Caco-2 (cell line): Measurements from ENCODE around the gene RIOX2. TPM values are rescaled to one million over a fixed set of nuclear protein-coding genes. Genes with fewer than 3 reads are reported as not detected.

Experiments
- BruUV-seq: library from RNA; stranded (reverse); fragments of 400-500 nt; replicated peaks from 2 replicates; lab custom pipeline; 2021; lab: Mats Ljungman, UMichigan
- CTCF ChIA-PET: fragments of 300-600 bp; sonication (Branson Sonifier 250); formaldehyde crosslinking; loops from one replicate; lab custom pipeline; 2022; ENCODE audit warnings: antibody characterized with exemption; lab: Charles Lee
- POLR2A ChIA-PET: fragments of 300-600 bp; sonication (Branson Sonifier 250); formaldehyde crosslinking; loops from one replicate; lab custom pipeline; 2022; ENCODE audit warnings: antibody characterized with exemption; lab: Charles Lee
- DNase-seq, 2 experiments: peaks; one replicate each; pipeline versions ENCODE4 v3.0.0 to v3.0.0-alpha.2; 2020 to 2022
- H3K27me3 ChIP-seq: replicated peaks from 2 replicates; pipeline ENCODE4 v1.6.0; 2011; ENCODE audit warnings: low read length; ENCODE audit not compliant: control insufficient read depth, insufficient read depth
- H3K36me3 ChIP-seq: 2 replicates; pipeline ENCODE4 v1.5.1; 2011; ENCODE audit warnings: low read length; ENCODE audit not compliant: control insufficient read depth, insufficient read depth
- H3K4me1 ChIP-seq: fragments of 250-450 bp; sonication (Bioruptor Pico); 2 replicates; pipeline ENCODE4 v1.5.1; 2020; ENCODE audit warnings: mild to moderate bottlenecking
- H3K4me3 ChIP-seq: 2 replicates; pipeline ENCODE4 v1.5.1; 2011; ENCODE audit warnings: low read depth, mild to moderate bottlenecking, control low read depth, low read length
- H3K9me3 ChIP-seq: fragments of 250-450 bp; sonication (Bioruptor Pico); 2 replicates; pipeline ENCODE4 v1.5.1; 2020; ENCODE audit warnings: mild to moderate bottlenecking, moderate library complexity
- H3K27ac Mint-ChIP-seq: one replicate; pipeline ENCODE4 v1.8.0; 2022; ENCODE audit warnings: mixed read lengths; ENCODE audit not compliant: unreplicated experiment
- H3K27me3 Mint-ChIP-seq: one replicate; pipeline ENCODE4 v1.8.0; 2022; ENCODE audit warnings: mixed read lengths; ENCODE audit not compliant: insufficient read depth, unreplicated experiment
- H3K36me3 Mint-ChIP-seq: one replicate; pipeline ENCODE4 v1.8.0; 2022; ENCODE audit warnings: mild to moderate bottlenecking, mixed read lengths; ENCODE audit not compliant: insufficient read depth, unreplicated experiment
- H3K4me1 Mint-ChIP-seq: one replicate; pipeline ENCODE4 v1.8.0; 2022; ENCODE audit warnings: low read depth, mixed read lengths; ENCODE audit not compliant: unreplicated experiment
- H3K4me3 Mint-ChIP-seq: one replicate; pipeline ENCODE4 v1.8.0; 2022; ENCODE audit warnings: mild to moderate bottlenecking, moderate library complexity, mixed read lengths; ENCODE audit not compliant: unreplicated experiment
- H3K9me3 Mint-ChIP-seq: one replicate; pipeline ENCODE4 v1.8.0; 2022; ENCODE audit warnings: mixed read lengths; ENCODE audit not compliant: unreplicated experiment
- CTCF ChIP-seq, 2 experiments: fragments of 200-600 bp in 1 of 2; IDR thresholded peaks; 1 replicate in 1 of 2; 2 replicates in 1 of 2; pipeline versions ENCODE4 v1.5.1 to v1.8.0; 2011 to 2022; ENCODE audit warnings: antibody characterized with exemption in 1 of 2, control low read depth in 1 of 2, inconsistent platforms in 1 of 2, low read depth in 1 of 2, low read length in 1 of 2, mild to moderate bottlenecking in 1 of 2, moderate library complexity in 1 of 2; ENCODE audit not compliant: insufficient read depth in 1 of 2, severe bottlenecking in 1 of 2, unreplicated experiment in 1 of 2
- intact Hi-C: fragments of 100-400 bp; cut with micrococcal nuclease; formaldehyde crosslinking; loops from one replicate; pipeline ENCODE4 v1.10.0; 2022; ENCODE audit not compliant: unreplicated experiment
- total RNA-seq: library from RNA; stranded (reverse); gene quantifications from 2 replicates; pipeline ENCODE4 v1.2.3, GENCODE V29; 2022

Gene RIOX2
- total RNA-seq, 1 experiment from 2014 or later: 25.0 TPM

DNA sequence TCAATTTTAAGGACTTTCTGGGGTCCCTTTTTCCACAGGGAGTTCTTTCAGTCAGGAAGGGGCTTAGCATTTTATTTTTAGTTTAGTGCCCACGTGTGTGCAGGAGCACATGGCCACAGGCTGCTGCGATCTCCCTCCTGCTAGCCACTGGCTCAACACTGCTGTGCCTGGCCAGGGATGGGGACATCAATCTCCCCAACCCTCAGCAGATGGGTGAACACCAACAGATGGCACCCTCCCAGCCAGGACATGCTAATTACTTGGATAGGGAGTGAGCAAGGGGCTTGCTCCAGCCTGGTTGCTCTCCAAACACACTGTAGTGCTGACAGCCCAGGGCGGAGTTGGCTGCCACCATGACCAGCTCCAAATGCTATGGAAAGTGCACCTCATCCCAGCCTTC lies 7.4 kb upstream of the RIOX2 start:
- no peaks in the 10 kb centered on the region for H3K27me3 ChIP-seq
- no peaks in the 10 kb centered on the region for H3K9me3 ChIP-seq
- BruUV-seq: no TSS peak
- intact Hi-C loops: no loop called here
- Mint-ChIP-seq H3K4me1 (no peaks in the 10 kb centered on the region), H3K4me3 (no peak overlapping the region), H3K9me3 (no peaks in the 10 kb centered on the region), H3K27ac (no peak overlapping the region), H3K36me3 (no peaks in the 10 kb centered on the region), H3K27me3 (no peaks in the 10 kb centered on the region)
- ChIA-PET POLR2A (no interaction called here), CTCF (no interaction called here)
- no peak for DNase-seq
- no peak overlapping the region for H3K4me3 ChIP-seq
- no peaks in the 10 kb centered on the region for H3K4me1 ChIP-seq
- H3K36me3 ChIP-seq: no peaks in the 10 kb centered on the region
- TF ChIP-seq CTCF (IDR thresholded peaks at IDR 0.05; ENCODE audit: insufficient read depth in 1 of 2, low read depth in 1 of 2, low read length in 1 of 2, severe bottlenecking in 1 of 2, unreplicated experiment in 1 of 2): no peak

DNA sequence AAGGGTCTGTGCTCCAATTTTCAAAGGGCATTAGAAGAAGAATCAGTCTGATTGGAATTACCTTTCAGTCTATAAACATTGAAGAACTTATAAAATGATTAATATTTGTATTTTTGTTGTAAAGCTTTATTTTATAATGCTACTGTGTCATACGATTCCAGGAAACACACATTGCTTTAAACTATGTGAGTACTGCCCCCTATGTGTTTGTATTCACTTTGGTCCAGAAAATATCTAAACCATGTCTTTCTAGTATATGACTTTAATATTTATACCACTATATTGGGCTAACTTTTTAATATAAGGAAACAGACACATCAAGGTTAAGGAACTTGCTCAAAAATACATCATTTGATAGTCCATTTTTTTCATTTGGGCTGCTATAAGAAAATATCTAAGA lies 3.2 kb upstream of the RIOX2 start:
- no peak overlapping the region for H3K4me3 ChIP-seq
- H3K4me1 ChIP-seq: peaks cover 15% of the 10 kb centered on the region
- intact Hi-C loops: no loop called here
- no peaks in the 10 kb centered on the region for H3K36me3 ChIP-seq
- no peaks in the 10 kb centered on the region for H3K27me3 Mint-ChIP-seq
- H3K9me3 Mint-ChIP-seq: no peaks in the 10 kb centered on the region
- peaks cover 7% of the 10 kb centered on the region for H3K4me1 Mint-ChIP-seq
- no peak for DNase-seq
- H3K9me3 ChIP-seq: no peaks in the 10 kb centered on the region
- H3K4me3 Mint-ChIP-seq: no peak overlapping the region
- H3K27ac Mint-ChIP-seq: no peak overlapping the region
- BruUV-seq: no TSS peak
- no peaks in the 10 kb centered on the region for H3K36me3 Mint-ChIP-seq
- CTCF ChIA-PET: no interaction called here
- no peaks in the 10 kb centered on the region for H3K27me3 ChIP-seq
- POLR2A ChIA-PET: no interaction called here
- TF ChIP-seq CTCF (IDR thresholded peaks at IDR 0.05; ENCODE audit: insufficient read depth in 1 of 2, low read depth in 1 of 2, low read length in 1 of 2, severe bottlenecking in 1 of 2, unreplicated experiment in 1 of 2): no peak

- no peaks in the 10 kb centered on the region for H3K9me3 ChIP-seq
- no TSS peak for BruUV-seq
- no peak overlapping the region for H3K4me3 ChIP-seq
- ChIA-PET CTCF (no interaction called here), POLR2A (no interaction called here)
- intact Hi-C loops: loop anchor here (5.0 kb wide), 2 partner anchors 47 to 48 kb away; no protein-coding TSS in a partner anchor
- no peak for TF ChIP-seq CTCF (IDR thresholded peaks at IDR 0.05; ENCODE audit: insufficient read depth in 1 of 2, low read depth in 1 of 2, low read length in 1 of 2, severe bottlenecking in 1 of 2, unreplicated experiment in 1 of 2)
- H3K27ac Mint-ChIP-seq: no peak overlapping the region
- peaks cover 19% of the 10 kb centered on the region for H3K4me1 ChIP-seq
- no peaks in the 10 kb centered on the region for H3K27me3 Mint-ChIP-seq
- H3K9me3 Mint-ChIP-seq: no peaks in the 10 kb centered on the region
- H3K36me3 Mint-ChIP-seq: no peaks in the 10 kb centered on the region
- H3K4me3 Mint-ChIP-seq: no peak overlapping the region
- H3K27me3 ChIP-seq: no peaks in the 10 kb centered on the region
- DNase-seq: no peak
- peaks cover 12% of the 10 kb centered on the region for H3K4me1 Mint-ChIP-seq
- no peaks in the 10 kb centered on the region for H3K36me3 ChIP-seq
Observed at GRCh38 chr3:97974996-97975395, 2.8 kb upstream of the RIOX2 start.
